Astrocyte of the cerebellum (primary cell): ENCODE data around the gene RAB11FIP4.
A peak's percentile ranks its signal among the peaks of the same experiment; 100 is the strongest.

Source experiments
- DNase-seq: peaks from one replicate; pipeline ENCODE4 v3.0.0-alpha.2; 2011; ENCODE audit warnings: low read depth
- H3K4me3 ChIP-seq: 2 replicates; pipeline ENCODE4 v1.5.1; 2011; ENCODE audit warnings: mild to moderate bottlenecking, low read depth, low read length, moderate library complexity
- CTCF ChIP-seq: IDR thresholded peaks from 2 replicates; pipeline ENCODE4 v1.5.1; 2012; ENCODE audit warnings: low read length, low read depth, moderate library complexity, mild to moderate bottlenecking; ENCODE audit errors: missing control alignments
- in situ Hi-C: cut with HindIII; loops from 2 replicates; pipeline ENCODE4 v1.10.0; 2017; ENCODE audit warnings: low sequenced_read_pairs

RAB11FIP4 gene

DNA sequence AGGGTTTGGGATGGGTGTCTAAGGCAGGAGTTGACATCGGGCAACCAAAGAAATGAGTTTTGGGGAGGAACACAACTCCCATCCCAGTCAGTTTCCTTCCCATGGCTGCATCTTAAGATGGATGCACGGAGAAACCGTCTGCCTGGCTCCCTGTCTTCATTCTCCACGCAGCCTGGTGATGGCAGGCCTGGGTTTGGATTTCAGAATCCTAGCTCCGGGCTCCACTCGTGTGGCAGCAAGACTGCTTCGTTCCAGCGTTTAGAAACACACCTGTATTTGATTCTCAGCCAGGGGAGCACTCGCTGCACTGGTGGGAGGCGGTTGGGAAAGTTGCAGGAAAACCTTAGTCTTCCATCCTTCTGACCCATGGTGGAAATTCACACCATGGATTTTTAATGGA is 141.1 kb downstream of the RAB11FIP4 start:
- no peak for DNase-seq
- no peak for TF ChIP-seq CTCF
- no peak overlapping the region for H3K4me3 ChIP-seq
- in situ Hi-C loops, result no loop called here

GRCh38 chr17:31533546-31534155 is 142.2 kb downstream of the RAB11FIP4 start:
- H3K4me3 ChIP-seq, result no peak overlapping the region
- in situ Hi-C loops, result no loop called here
- DNase-seq, result no peak
- TF ChIP-seq CTCF, result peak; percentile 33

GRCh38 chr17:31534223-31534888 is 142.9 kb downstream of the RAB11FIP4 start:
- in situ Hi-C loops, result no loop called here
- DNase-seq, result no peak
- no peak for TF ChIP-seq CTCF
- H3K4me3 ChIP-seq, result no peak overlapping the region

DNA sequence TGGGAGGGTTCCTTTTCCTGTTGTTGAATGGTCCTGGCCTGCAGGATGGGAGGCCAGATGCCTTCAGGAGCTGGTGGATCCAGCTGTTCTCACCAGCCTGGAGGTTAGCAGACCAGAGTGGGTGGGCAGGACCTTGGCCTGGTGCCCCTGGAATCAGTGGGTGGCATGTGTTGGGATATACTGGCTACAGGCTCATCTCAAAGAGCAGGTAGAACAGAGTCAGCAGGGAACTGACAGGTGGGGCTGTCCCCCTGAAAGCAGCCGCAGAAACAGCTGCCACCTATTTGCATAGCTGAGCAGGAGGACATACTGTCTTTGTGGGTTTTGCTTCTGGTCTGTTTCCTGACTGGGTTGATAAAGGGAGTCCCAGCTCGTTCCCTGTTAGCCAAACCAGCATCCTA is 144.1 kb downstream of the RAB11FIP4 start:
- no peak overlapping the region for H3K4me3 ChIP-seq
- no peak for TF ChIP-seq CTCF
- no peak for DNase-seq
- in situ Hi-C loops, result loop anchor here (5.0 kb wide), 1 partner anchor 58 kb away; no protein-coding TSS in a partner anchor

DNA sequence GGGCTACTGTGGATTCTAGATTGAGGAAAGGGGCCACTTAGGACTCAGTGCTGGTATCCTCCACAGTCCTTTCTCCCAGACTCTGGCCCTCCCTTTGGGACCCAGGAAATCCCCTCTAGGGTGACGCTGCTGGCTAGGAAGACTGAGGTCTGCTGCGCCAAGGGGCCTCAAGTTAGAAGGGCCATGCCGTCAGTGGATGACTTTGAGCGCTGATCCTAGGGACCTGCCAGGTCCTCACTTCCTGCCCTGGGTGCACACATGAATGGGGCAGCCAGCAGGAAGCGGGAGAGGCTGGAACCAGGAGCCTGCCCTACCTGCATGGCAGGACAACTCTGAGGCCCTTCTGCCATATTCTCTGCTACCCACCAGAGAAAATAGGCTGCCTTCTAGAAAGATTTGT is 145.0 kb downstream of the RAB11FIP4 start:
- in situ Hi-C loops, result loop anchor here (5.0 kb wide), 1 partner anchor 59 kb away; no protein-coding TSS in a partner anchor
- no peak overlapping the region for H3K4me3 ChIP-seq
- DNase-seq, result no peak
- TF ChIP-seq CTCF, result no peak

GRCh38 chr17:31537565-31538011 is 146.1 kb downstream of the RAB11FIP4 start:
- no peak for TF ChIP-seq CTCF
- DNase-seq, result no peak
- in situ Hi-C loops, result loop anchor here (5.0 kb wide), 1 partner anchor 60 kb away; no protein-coding TSS in a partner anchor
- H3K4me3 ChIP-seq, result no peak overlapping the region
